IPS-18a (cell line): ENCODE results near the gene AKAP4.

Experiments used
- H3K27ac ChIP-seq: one replicate; pipeline ENCODE4 v1.5.1; 2013; ENCODE audit warnings: low read length
- H3K27me3 ChIP-seq: one replicate; pipeline ENCODE4 v1.6.1; 2013; ENCODE audit warnings: mild to moderate bottlenecking, low read length; ENCODE audit not compliant: control insufficient read depth, insufficient read depth
- H3K36me3 ChIP-seq: one replicate; pipeline ENCODE4 v1.6.1; 2013; ENCODE audit warnings: low read depth, low read length; ENCODE audit not compliant: control insufficient read depth
- H3K4me1 ChIP-seq: one replicate; pipeline ENCODE4 v1.6.1; 2013; ENCODE audit warnings: low read depth, low read length; ENCODE audit not compliant: control insufficient read depth
- H3K4me3 ChIP-seq: one replicate; pipeline ENCODE4 v1.5.1; 2013; ENCODE audit warnings: low read length
- H3K9ac ChIP-seq: one replicate; pipeline ENCODE4 v1.6.1; 2013; ENCODE audit warnings: mild to moderate bottlenecking, low read length, moderate library complexity
- H3K9me3 ChIP-seq: one replicate; pipeline ENCODE4 v1.6.1; 2013; ENCODE audit warnings: low read depth, low read length; ENCODE audit not compliant: control insufficient read depth

AKAP4 gene

GRCh38 chrX:50167366-50167765, 33.4 kb downstream of the AKAP4 start:
- Histone ChIP-seq H3K4me3 (no peak overlapping the region), H3K4me1 (no peaks in the 10 kb centered on the region), H3K27me3 (no peaks in the 10 kb centered on the region), H3K36me3 (no peaks in the 10 kb centered on the region), H3K27ac (no peak overlapping the region), H3K9ac (no peak overlapping the region), H3K9me3 (peaks cover 22% of the 10 kb centered on the region)

- H3K36me3 ChIP-seq = no peaks in the 10 kb centered on the region
- peaks cover 22% of the 10 kb centered on the region for H3K9me3 ChIP-seq
- H3K27ac ChIP-seq = no peak overlapping the region
- H3K9ac ChIP-seq = no peak overlapping the region
- H3K4me3 ChIP-seq = no peak overlapping the region
- H3K27me3 ChIP-seq = no peaks in the 10 kb centered on the region
- H3K4me1 ChIP-seq = no peaks in the 10 kb centered on the region
These were observed 35.1 kb downstream of the AKAP4 start for GRCh38 chrX:50165727-50166126.

GRCh38 chrX:50161127-50161526, 39.7 kb downstream of the AKAP4 start:
- H3K27ac ChIP-seq = no peak overlapping the region
- H3K27me3 ChIP-seq = no peaks in the 10 kb centered on the region
- no peaks in the 10 kb centered on the region for H3K36me3 ChIP-seq
- no peak overlapping the region for H3K9ac ChIP-seq
- no peak overlapping the region for H3K4me3 ChIP-seq
- no peaks in the 10 kb centered on the region for H3K4me1 ChIP-seq
- peaks cover 11% of the 10 kb centered on the region for H3K9me3 ChIP-seq

- Histone ChIP-seq H3K27me3 (no peaks in the 10 kb centered on the region), H3K36me3 (no peaks in the 10 kb centered on the region), H3K27ac (no peak overlapping the region), H3K4me1 (no peaks in the 10 kb centered on the region), H3K9ac (no peak overlapping the region), H3K9me3 (peaks cover 9% of the 10 kb centered on the region), H3K4me3 (no peak overlapping the region)
These were observed 42.2 kb downstream of the AKAP4 start for GRCh38 chrX:50158593-50158992.

GRCh38 chrX:50157545-50158135, 43.2 kb downstream of the AKAP4 start:
- no peaks in the 10 kb centered on the region for H3K36me3 ChIP-seq
- no peak overlapping the region for H3K9ac ChIP-seq
- H3K27ac ChIP-seq = no peak overlapping the region
- H3K4me1 ChIP-seq = no peaks in the 10 kb centered on the region
- H3K27me3 ChIP-seq = no peaks in the 10 kb centered on the region
- H3K9me3 ChIP-seq = peaks cover 9% of the 10 kb centered on the region
- no peak overlapping the region for H3K4me3 ChIP-seq

- H3K9me3 ChIP-seq = peaks cover 5% of the 10 kb centered on the region
- no peak overlapping the region for H3K4me3 ChIP-seq
- H3K27me3 ChIP-seq = no peaks in the 10 kb centered on the region
- no peak overlapping the region for H3K27ac ChIP-seq
- no peaks in the 10 kb centered on the region for H3K36me3 ChIP-seq
- H3K9ac ChIP-seq = no peak overlapping the region
- H3K4me1 ChIP-seq = no peaks in the 10 kb centered on the region
These were observed 46.4 kb downstream of the AKAP4 start for GRCh38 chrX:50154429-50154828.

- no peak overlapping the region for H3K27ac ChIP-seq
- no peak overlapping the region for H3K9ac ChIP-seq
- no peaks in the 10 kb centered on the region for H3K27me3 ChIP-seq
- H3K9me3 ChIP-seq = peaks cover 5% of the 10 kb centered on the region
- H3K4me1 ChIP-seq = no peaks in the 10 kb centered on the region
- H3K36me3 ChIP-seq = no peaks in the 10 kb centered on the region
- H3K4me3 ChIP-seq = no peak overlapping the region
These were observed 48.4 kb downstream of the AKAP4 start for GRCh38 chrX:50152456-50152855.

- no peak overlapping the region for H3K4me3 ChIP-seq
- H3K36me3 ChIP-seq = no peaks in the 10 kb centered on the region
- no peak overlapping the region for H3K27ac ChIP-seq
- no peak overlapping the region for H3K9ac ChIP-seq
- H3K27me3 ChIP-seq = no peaks in the 10 kb centered on the region
- H3K4me1 ChIP-seq = no peaks in the 10 kb centered on the region
- H3K9me3 ChIP-seq = no peaks in the 10 kb centered on the region
These were observed 52.8 kb downstream of the AKAP4 start for GRCh38 chrX:50147972-50148371.
